Prostate gland (tissue), 2 donors: ENCODE data around the gene INPP5D. TPM values are rescaled to one million over a fixed set of nuclear protein-coding genes. Genes with fewer than 3 reads are reported as not detected.

Source experiments
- DNase-seq: peaks from one replicate; pipeline ENCODE4 v3.0.0-alpha.2; 2019; ENCODE audit warnings: low spot score
- H3K27ac ChIP-seq, 2 donors: fragments of 200-600 bp; sonication (generic); 2 replicates each; pipeline ENCODE4 v1.5.1; 2017 to 2019
- H3K27me3 ChIP-seq: fragments of 200-600 bp; sonication (generic); replicated peaks from 2 replicates; pipeline ENCODE4 v1.5.1; 2019; ENCODE audit not compliant: insufficient read depth
- H3K36me3 ChIP-seq, 2 donors: fragments of 200-600 bp; sonication (generic); 1 replicate in 1 of 2; 2 replicates in 1 of 2; pipeline versions ENCODE4 v1.5.1 to v1.8.1; 2017 to 2019
- H3K4me1 ChIP-seq: fragments of 200-600 bp; sonication (generic); replicated peaks from 2 replicates; pipeline ENCODE4 v1.5.1; 2019
- H3K4me3 ChIP-seq, 2 donors: fragments of 200-600 bp; sonication (generic); 2 replicates each; pipeline ENCODE4 v1.5.1; 2017 to 2019
- H3K9me3 ChIP-seq: fragments of 200-600 bp; sonication (generic); 2 replicates; pipeline ENCODE4 v1.5.1; 2017
- CTCF ChIP-seq, 4 experiments: fragments of 200-600 bp in 2 of 4; fragments of 450-650 bp in 2 of 4; sonication (generic) in 2 of 4; IDR thresholded peaks; 1 replicate in 3 of 4; 2 replicates in 1 of 4; pipeline ENCODE4 v1.5.1; 2016 to 2019; ENCODE audit warnings: antibody characterized with exemption in 4 of 4, mild to moderate bottlenecking in 2 of 4, moderate library complexity in 2 of 4
- POLR2A ChIP-seq: fragments of 450-650 bp; IDR thresholded peaks from one replicate; pipeline ENCODE4 v1.6.1; 2016; ENCODE audit warnings: antibody characterized with exemption, mild to moderate bottlenecking
- POLR2AphosphoS5 ChIP-seq: sonication (generic); formaldehyde crosslinking; IDR thresholded peaks from one replicate; pipeline ENCODE4 v1.6.1; 2017; ENCODE audit warnings: antibody characterized with exemption
- WGBS: methylation state at CpG from one replicate; pipeline ENCODE4 v1.1.5; 2018; 5-methylcytosine and 5-hydroxymethylcytosine counted together
- intact Hi-C: fragments of 100-400 bp; cut with DNase I; formaldehyde crosslinking; loops from one replicate; pipeline ENCODE4 v1.14.2; 2022
- total RNA-seq, 2 donors: library from RNA; depleted of rRNA; stranded (reverse); fragments of >200 nt; gene quantifications; one replicate each; pipeline ENCODE4 v1.1.0, GENCODE V29; 2016

Gene INPP5D
- total RNA-seq, 2 donors from 2014 or later: 11.4 to 18.8 TPM

DNA sequence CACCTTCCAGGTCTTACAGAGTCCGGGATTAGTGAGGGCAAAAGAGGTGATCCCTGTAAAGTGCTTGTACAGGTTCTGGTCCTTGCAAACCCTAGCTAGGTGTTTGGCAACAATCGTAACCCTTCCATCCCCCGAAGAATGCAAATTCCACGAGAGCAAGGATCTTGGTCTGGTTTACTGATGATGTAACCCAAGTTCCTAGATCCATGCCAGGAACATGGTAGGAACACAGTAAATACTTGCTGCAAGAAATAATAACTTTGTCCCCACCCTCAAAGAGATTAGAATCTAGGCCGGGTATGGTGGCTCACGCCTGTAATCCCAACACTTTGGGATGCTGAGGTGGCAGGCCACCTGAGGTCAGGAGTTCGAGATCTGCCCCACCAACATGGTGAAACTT lies 34.4 kb upstream of the INPP5D start:
- Histone ChIP-seq H3K9me3 (no peaks in the 10 kb centered on the region), H3K36me3 (no peaks in the 10 kb centered on the region), H3K4me1 (no peaks in the 10 kb centered on the region), H3K27me3 (no peaks in the 10 kb centered on the region), H3K27ac (no peak overlapping the region), H3K4me3 (no peak overlapping the region)
- TF ChIP-seq POLR2A (no peak), POLR2AphosphoS5 (no peak), CTCF (IDR thresholded peaks at IDR 0.05) (no peak)
- intact Hi-C loops: no loop called here
- DNase-seq: no peak
- WGBS: 80% methylated on average over 7 of the region's 7 CpGs

DNA sequence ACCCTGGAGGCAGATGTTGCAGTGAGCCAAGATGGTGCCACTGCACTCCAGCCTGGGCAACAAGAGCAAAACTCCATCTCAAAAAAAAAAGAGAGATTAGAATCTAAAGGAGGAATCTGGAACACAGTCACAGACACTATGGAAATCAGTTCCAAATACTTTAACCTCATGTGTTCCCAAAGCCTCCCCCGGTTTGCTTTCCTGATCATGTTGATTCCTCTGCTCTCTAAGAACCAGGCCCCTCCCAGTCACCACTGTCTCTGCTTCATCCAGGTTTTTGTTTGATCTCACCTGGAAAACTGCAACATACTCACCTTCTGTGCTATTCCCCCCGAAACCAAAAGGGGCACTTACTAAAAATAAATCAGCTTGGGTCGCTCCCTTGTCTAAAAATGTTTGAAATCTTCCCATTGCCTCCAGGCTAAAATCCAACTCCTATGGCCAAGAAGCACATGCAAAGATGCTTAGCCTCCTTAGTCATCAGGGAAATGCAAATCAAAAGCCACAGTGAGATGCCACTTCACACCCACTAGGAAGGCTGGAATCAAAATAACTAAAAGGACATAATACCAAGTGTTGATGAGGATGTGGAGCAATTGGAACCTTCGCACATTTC lies 33.8 kb upstream of the INPP5D start:
- Histone ChIP-seq H3K4me3 (no peak overlapping the region), H3K36me3 (no peaks in the 10 kb centered on the region), H3K4me1 (no peaks in the 10 kb centered on the region), H3K27ac (no peak overlapping the region), H3K27me3 (no peaks in the 10 kb centered on the region), H3K9me3 (no peaks in the 10 kb centered on the region)
- DNase-seq: no peak
- TF ChIP-seq CTCF (IDR thresholded peaks at IDR 0.05) (no peak), POLR2A (no peak), POLR2AphosphoS5 (no peak)
- intact Hi-C loops: no loop called here
- 64% methylated on average over 4 of the region's 4 CpGs for WGBS

- H3K27me3 ChIP-seq: no peaks in the 10 kb centered on the region
- H3K9me3 ChIP-seq: no peaks in the 10 kb centered on the region
- no peak overlapping the region for H3K27ac ChIP-seq
- DNase-seq: no peak
- no peak for TF ChIP-seq CTCF (IDR thresholded peaks at IDR 0.05)
- TF ChIP-seq POLR2A: no peak
- no peak for TF ChIP-seq POLR2AphosphoS5
- WGBS: 90% methylated on average over 9 of the region's 9 CpGs
- intact Hi-C loops: no loop called here
- no peaks in the 10 kb centered on the region for H3K4me1 ChIP-seq
- no peaks in the 10 kb centered on the region for H3K36me3 ChIP-seq
- H3K4me3 ChIP-seq: no peak overlapping the region
Measured at GRCh38 chr2:233029321-233029720, 30.8 kb upstream of the INPP5D start.

GRCh38 chr2:233031556-233032500 lies 28.3 kb upstream of the INPP5D start:
- Histone ChIP-seq H3K27ac (no peak overlapping the region), H3K27me3 (no peaks in the 10 kb centered on the region), H3K36me3 (no peaks in the 10 kb centered on the region), H3K4me1 (no peaks in the 10 kb centered on the region), H3K9me3 (no peaks in the 10 kb centered on the region), H3K4me3 (no peak overlapping the region)
- intact Hi-C loops: no loop called here
- TF ChIP-seq POLR2A (no peak), POLR2AphosphoS5 (no peak), CTCF (IDR thresholded peaks at IDR 0.05) (no peak)
- DNase-seq: no peak
- 78% methylated on average over 23 of the region's 27 CpGs for WGBS
